Fibroblast of peridontal ligament (primary cell): ENCODE results near the gene FAM9C.
"Not testable (repeated sequence)": the region's sequence is repeated elsewhere in the genome, so short reads cannot be mapped to it uniquely, and the experiment has no call there.

ENCODE experiments used
- DNase-seq: peaks from one replicate; pipeline ENCODE4 v3.0.0-alpha.2; 2010; ENCODE audit errors: extremely low read depth

Gene FAM9C

DNA sequence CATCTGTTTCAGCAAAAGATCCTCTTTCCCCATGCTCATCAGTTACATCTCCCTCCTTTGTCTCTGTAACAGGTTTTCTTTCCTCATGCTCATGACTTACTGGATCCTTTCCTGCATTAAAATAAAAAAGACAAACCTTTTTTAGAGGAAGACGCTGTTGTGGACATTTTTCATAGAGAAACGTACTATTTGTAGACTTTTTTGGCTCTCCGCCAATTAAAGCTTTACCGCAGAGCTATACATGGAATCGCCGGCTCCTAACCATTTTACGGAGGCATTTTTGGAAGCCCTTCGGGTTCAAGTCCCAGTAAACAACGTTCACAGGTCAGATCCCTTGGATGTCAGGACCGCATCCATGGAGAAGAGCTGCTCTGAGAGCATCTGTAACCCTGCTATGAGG, 1.3 kb downstream of the FAM9C start:
- no peak for DNase-seq

DNA sequence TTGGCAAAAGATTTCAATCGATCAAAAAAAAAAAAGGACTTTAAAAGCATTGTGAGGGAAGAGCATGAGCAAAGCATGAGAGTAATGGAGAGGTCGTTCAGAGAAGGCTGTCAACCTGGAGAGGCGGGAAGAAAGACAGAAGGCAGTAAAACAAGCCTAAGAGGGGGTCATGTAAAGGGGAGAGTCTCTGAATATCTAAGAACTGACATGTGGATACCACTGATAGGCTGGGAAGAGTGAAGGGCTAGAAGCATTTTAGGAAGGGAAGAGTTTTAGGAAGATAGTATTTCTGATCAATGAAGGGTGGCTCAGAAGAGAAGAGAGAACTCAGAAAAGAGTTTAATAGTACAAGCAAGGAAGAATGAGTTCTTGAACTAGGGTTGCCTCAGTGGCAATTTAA, 7.5 kb downstream of the FAM9C start:
- DNase-seq: no peak

GRCh38 chrX:13033193-13033592, 11.2 kb downstream of the FAM9C start:
- DNase-seq: no peak

DNA sequence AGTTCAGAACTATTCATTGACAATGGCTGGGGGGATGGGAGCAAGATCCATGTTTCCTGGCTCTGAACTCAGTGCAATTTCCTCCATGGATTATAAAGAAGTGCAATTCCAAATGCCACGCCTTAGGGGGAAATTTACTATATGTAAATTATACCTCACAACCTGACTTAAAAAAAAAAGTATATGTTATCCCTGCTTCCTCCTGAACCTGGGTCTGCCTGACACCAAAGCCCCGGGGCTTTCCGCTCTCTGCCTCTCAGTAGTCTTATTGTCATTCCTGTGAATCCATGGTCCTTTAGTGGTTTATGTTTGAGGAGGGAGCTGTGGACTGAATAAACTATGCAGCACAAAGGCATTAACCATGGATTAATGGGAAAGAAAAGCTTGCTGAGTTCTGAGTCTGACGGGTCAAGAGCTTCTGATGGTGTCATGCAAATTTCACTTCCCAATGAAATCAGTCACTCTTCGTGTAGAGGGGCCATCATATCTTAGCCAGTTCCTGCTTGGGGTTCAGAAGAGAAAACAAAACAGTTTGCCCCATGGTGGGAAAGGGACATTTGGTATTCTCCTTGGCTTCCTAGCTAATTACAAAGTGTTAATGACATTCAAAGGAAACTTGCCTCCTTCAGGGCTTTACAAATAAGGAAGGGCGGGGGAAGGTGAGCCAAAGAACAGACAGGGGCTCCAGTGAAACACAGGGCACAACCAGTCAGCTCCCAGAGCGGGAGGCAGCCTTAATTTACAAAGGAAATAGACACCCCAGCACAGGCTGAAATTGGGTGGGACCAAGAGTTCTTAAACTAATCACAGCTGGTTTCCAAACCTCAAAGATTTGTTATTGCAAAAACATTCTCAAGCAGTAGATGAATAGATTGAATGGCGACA, 14.3 kb downstream of the FAM9C start:
- DNase-seq: peak; percentile 58

DNA sequence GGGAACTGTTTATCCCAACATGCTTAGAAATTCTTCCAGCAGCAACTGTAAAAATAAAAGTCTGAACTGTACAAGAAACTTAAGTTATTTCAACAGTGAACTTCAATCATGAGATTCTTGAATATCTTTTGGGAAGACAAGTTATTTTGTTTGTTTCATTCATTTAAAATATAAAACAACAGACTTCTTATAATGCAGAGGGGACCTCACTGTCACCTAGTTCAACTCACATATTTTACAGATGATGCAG, 14.9 kb downstream of the FAM9C start:
- no peak for DNase-seq

GRCh38 chrX:13028871-13029636, 15.4 kb downstream of the FAM9C start:
- DNase-seq: peak; percentile 39

DNA sequence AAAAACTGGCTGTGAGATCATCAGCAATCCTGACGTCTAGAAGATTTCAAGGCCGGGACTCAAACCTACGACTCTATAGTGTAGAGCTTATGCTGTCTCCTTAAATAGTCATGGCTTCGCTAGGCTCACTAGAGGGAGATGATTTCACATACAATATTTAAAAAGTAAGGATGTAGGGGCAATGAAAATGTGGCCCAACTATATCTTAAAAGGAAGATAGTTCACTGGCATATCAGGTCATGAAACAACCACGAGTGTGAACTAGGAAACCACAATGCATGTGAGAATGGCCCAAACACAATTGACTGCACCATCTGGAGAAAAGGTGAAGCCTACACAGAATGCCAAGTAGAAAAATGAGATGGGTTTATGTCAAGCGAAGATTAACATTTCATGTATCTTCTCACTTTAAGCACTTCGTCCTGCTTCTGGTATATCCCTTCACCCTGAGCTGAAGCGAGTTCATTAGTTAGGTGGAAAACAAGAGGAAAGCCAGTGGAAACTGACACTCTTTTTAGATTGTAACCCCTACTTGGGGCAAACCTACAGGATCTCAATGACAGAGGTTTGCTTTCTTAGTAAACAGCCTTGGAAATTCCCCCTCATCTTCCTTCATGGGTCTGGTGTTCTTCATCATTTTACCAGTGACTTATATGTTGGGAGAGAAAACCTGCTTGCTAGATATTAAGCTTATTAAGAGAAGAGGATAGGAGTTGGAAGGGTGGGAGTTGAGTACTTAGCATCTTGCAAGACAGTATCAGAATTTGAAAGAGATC, 17.4 kb downstream of the FAM9C start:
- no peak for DNase-seq

- DNase-seq: no peak
Measured at GRCh38 chrX:13024986-13025385, 19.4 kb downstream of the FAM9C start.

DNA sequence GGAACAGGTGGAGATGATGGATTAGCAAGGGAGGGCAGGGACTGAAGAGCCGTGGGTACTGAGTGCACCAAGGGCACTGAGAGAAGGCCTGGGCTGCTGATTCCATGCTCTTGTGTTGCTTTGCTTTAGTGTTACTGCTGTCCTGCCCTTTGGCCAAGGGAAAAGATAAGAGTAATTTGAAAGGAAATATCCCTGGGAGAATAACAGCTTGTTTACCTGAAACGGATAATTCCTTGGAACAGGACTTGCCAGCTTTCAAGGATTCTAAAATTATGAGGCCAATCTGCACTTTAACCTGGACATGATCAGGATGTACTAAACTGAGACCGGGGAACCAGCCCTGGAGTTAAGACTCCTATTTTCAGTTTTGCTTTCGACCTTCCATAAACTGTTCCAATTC, 20.4 kb downstream of the FAM9C start:
- DNase-seq: no peak

DNA sequence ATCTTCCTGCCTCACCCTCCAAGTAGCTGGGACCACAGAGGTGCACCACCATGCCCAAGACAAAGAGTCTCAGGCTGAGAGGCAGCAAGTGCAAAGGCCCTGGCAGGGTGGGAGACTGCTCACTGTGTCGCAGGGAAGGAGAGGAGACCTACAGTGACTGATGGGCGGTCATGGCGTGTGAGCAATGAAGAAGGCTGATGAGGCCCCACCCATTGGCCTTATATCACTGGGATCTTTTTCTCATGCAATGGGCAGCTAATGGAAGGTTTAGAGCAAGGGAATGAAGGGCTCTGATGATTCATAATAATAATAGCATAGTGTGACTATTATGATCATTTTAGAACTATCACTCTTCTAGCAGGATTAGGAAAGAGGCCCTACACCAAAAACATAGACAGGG, 20.9 kb downstream of the FAM9C start:
- no peak for DNase-seq

DNA sequence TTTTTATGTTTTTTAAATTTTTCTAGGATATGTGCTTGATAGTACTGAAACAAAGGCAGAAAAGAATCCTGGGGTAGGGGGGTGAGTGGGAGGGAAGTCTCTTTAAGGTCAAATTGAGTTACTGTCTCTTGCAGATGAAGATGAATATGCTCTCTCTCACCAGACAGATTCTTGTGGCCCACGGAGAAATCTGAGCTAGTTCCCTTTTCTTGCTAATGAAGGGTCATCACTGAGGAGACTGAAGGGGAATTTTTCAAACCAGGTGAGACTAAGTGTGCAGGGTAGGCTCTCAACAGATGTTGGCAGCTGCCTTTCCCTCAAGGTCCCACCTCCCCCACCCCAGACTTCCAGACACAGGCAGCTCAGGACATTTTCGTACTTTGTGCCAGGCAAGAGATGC, 21.5 kb downstream of the FAM9C start:
- no peak for DNase-seq

DNA sequence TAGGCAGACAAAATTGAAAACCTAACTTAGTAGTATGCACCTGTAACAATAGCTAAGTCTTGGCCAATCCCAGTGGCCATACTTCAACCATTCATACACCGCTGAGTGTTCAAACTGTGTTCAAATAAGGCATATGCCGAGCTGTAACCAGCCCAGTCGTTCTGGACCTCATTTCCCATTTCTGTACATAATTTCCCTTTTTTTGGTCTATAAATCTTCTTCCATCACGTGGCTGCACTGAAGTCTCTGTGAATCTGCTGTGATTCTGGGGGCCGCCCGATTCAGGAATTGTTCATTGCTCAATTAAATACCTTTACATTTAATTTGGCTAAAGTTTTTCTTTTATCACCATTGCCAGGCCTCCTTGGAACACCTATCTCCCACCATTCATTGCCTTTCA, 27.7 kb downstream of the FAM9C start:
- not testable (repeated sequence) for DNase-seq

GRCh38 chrX:13015536-13016236, 28.7 kb downstream of the FAM9C start:
- DNase-seq: no peak

DNA sequence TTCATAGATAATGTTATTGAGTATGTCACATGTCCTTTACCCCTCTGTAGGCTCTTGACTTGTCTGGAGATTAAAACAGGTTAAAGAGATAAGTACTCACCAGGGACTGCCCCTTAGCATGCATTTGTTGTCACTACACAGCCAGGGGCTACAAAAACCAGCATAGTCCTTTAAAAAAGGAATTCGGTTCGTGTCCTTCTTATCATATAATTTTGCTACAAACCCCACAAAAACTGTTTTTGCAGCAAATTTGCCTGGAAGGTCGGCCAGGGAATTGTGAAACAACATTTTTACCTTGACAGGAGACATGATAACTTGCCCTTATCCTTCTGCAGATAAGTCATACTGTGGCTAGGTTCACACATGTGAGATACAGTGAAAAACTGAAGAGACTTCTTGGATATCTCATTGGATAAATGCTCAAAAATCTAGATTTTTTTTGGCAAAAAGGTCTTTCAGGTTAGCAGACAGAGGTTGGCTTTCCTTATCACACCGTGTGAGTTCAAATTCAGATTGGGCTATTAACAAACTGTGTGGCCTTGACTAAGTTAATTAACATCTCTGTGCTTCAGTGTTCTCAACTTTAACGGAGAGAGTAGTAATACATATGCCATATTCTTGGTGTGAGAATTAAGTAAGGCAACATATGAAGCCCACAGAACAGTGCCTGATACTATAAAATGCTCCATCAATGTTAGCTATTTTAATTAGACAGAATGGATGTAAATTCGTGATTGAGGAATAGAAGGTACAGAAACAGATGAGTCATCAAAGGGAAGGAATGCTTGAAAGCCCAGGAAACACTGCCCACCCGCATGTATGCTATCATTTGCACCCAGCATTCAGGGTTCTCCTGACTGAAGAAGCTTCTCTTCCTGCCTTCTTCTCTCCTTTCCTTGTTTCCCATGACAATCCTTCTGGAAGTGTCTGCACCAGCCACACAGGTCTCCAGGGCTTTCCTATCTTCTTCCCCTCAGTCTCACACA, 30.0 kb downstream of the FAM9C start:
- DNase-seq: no peak

DNA sequence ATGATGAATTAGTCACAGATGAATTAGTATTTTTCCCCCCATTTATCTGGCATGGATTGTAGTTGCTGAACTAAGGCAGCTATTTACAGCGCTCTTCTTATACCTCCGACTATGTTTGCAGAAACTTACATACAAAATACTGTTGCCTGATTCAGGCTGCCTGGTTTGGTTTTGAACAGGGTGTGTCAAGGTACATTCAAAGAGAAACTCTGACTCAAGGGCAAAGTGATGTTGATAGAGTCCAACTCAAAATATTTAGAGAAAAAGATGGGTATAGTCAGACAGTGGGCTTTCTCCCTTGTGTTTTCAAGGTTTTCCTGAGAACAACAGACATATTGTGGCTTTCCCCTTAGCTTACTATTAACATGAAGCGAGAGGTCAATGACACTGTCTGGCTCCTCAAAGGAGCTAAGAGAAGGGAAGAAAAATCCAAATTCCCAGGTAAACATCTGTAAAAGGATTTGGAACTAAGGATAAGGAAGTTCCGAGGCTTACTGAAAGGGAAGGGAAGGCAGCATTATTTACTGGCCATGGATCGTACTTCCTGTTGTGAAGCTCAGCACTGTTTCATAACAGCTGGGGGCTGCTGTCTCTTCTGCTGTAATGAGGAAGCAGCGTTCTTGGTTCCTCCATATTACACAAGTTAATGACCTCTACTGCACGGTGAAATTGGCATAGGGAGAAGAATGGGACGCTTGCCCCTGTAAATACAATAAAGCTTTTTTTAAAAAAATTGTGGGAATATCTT, 30.9 kb downstream of the FAM9C start:
- DNase-seq: no peak

GRCh38 chrX:13010546-13010945, 33.9 kb downstream of the FAM9C start:
- no peak for DNase-seq

DNA sequence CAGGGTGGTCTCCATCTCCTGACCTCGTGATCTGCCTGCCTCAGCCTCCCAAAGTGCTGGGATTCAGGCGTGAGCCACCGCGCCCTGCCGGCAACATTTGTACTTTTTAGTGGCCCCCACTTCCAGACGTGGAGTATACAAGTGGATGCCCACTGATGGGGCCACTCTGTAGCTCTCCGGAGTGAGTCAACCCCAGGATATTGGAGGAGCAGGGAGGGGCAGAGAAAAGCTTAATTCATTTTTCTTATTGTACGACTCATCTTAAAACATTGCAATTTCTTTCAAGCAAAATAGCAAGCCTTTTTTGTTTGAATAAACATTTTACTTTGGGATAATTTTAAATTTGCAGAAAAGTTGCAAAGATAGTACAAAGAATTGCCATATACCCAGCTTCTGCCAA, 34.6 kb downstream of the FAM9C start:
- DNase-seq: peak; percentile 36

- DNase-seq: peak; percentile 60
Measured at GRCh38 chrX:13009273-13009672, 35.1 kb downstream of the FAM9C start.

DNA sequence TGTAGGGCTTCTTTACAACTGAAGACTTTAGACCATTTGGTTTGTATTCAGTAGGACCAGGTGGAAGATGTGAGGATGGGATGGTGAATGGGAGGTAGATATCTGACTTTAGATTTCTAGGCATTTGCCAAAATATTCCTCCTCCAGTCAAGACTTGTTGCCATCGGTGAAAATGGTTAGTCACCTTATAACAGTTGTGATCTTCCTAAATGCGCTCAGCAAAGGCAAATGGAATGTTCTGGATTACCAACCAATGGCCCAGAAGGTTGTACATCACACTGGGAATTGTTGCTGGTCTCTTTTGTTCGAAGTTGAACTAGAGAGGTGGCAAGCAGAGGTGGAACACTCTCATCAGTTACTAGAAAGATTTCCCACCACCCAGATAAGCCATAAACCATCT, 35.6 kb downstream of the FAM9C start:
- no peak for DNase-seq

DNA sequence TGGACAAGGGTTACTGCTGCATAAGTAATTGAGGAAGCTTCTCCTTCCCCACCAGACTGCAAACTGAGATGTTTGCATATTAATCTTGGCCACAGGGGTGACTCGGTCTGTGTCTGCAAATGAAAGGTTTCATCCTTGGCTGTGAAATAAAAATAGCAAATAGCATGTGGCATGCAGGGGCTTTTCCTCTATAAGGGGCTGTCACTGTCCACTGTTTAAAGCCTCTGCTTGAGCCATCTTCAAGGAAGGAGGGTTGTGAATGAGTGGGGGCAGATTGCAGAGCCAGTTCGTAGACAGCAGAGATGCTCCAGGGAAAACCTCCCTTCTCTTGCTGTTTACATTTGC, 36.3 kb downstream of the FAM9C start:
- DNase-seq: no peak
